ENCODE measurements around the gene CALD1.

Gene CALD1

GRCh38 chr7:134988161-134988560, 208.7 kb downstream of the CALD1 start:
- Histone ChIP-seq H3K4me3 (replicated peaks; ENCODE audit: insufficient read depth, low read length) (no peak overlapping the region), H3K27me3 (ENCODE audit: insufficient read depth, poor library complexity, severe bottlenecking) (no peaks in the 10 kb centered on the region), H3K27ac (replicated peaks) (no peak overlapping the region)
- DNase-seq (ENCODE audit: low read depth in 1 of 2, low spot score in 1 of 2): no peak
- TF ChIP-seq GABPA (IDR thresholded peaks at IDR 0.05; ENCODE audit: low read depth) (no peak), SPI1 (IDR thresholded peaks at IDR 0.05; ENCODE audit: borderline replicate concordance, low read depth) (no peak), POLR2AphosphoS5 (IDR thresholded peaks at IDR 0.05; ENCODE audit: low read depth) (no peak), REST (IDR thresholded peaks at IDR 0.05; ENCODE audit: insufficient replicate concordance, low read depth) (no peak), CTCF (IDR thresholded peaks at IDR 0.05; ENCODE audit: insufficient read depth, low read length) (no peak)

- TF ChIP-seq GABPA (IDR thresholded peaks at IDR 0.05; ENCODE audit: low read depth) (no peak), CTCF (IDR thresholded peaks at IDR 0.05; ENCODE audit: insufficient read depth, low read length) (no peak), POLR2AphosphoS5 (IDR thresholded peaks at IDR 0.05; ENCODE audit: low read depth) (no peak)
- no peak for DNase-seq (ENCODE audit: low read depth in 1 of 2, low spot score in 1 of 2)
- no peak overlapping the region for H3K4me3 ChIP-seq (replicated peaks; ENCODE audit: insufficient read depth, low read length)
- no peak overlapping the region for H3K27ac ChIP-seq (replicated peaks)
- no peaks in the 10 kb centered on the region for H3K27me3 ChIP-seq (ENCODE audit: insufficient read depth, poor library complexity, severe bottlenecking)
Measured at GRCh38 chr7:134991469-134992339, 212.3 kb downstream of the CALD1 start.

- H3K27me3 ChIP-seq (ENCODE audit: insufficient read depth, poor library complexity, severe bottlenecking): no peaks in the 10 kb centered on the region
- no peak overlapping the region for H3K27ac ChIP-seq (replicated peaks)
- no peak overlapping the region for H3K4me3 ChIP-seq (replicated peaks; ENCODE audit: insufficient read depth, low read length)
- no peak for TF ChIP-seq REST (IDR thresholded peaks at IDR 0.05; ENCODE audit: insufficient replicate concordance, low read depth)
- no peak for TF ChIP-seq CTCF (IDR thresholded peaks at IDR 0.05; ENCODE audit: insufficient read depth, low read length)
- TF ChIP-seq SPI1 (IDR thresholded peaks at IDR 0.05; ENCODE audit: borderline replicate concordance, low read depth): no peak
- TF ChIP-seq GABPA (IDR thresholded peaks at IDR 0.05; ENCODE audit: low read depth): no peak
- TF ChIP-seq POLR2AphosphoS5 (IDR thresholded peaks at IDR 0.05; ENCODE audit: low read depth): no peak
- DNase-seq (ENCODE audit: low read depth in 1 of 2, low spot score in 1 of 2): no peak
Measured at GRCh38 chr7:134992626-134993179, 213.3 kb downstream of the CALD1 start.

Measured in HL-60 (cell line).